Measurements from ENCODE around the gene CYP2W1.
"Not testable (repeated sequence)": the region's sequence is repeated elsewhere in the genome, so short reads cannot be mapped to it uniquely, and the experiment has no call there.

The CYP2W1 gene

GRCh38 chr7:951881-952547 lies 31.0 kb upstream of the CYP2W1 start:
- no peak for DNase-seq

GRCh38 chr7:952548-953441 lies 30.2 kb upstream of the CYP2W1 start:
- no peak for DNase-seq

GRCh38 chr7:953547-954327 lies 29.2 kb upstream of the CYP2W1 start:
- no peak for DNase-seq

GRCh38 chr7:954330-955238 lies 28.4 kb upstream of the CYP2W1 start, which contains the start of gene ADAP1:
Gene ADAP1 (minus strand): TSS chr7:954680. CDS start chr7:954477, 203 bp downstream.
- DNase-seq, result peak; percentile 58

- DNase-seq, result no peak
These were observed 26.9 kb upstream of the CYP2W1 start for GRCh38 chr7:956031-956430.

- no peak for DNase-seq
These were observed 25.4 kb upstream of the CYP2W1 start for GRCh38 chr7:957418-958220.

GRCh38 chr7:958221-959200 lies 24.5 kb upstream of the CYP2W1 start:
- no peak for DNase-seq

- DNase-seq, result no peak
These were observed 23.7 kb upstream of the CYP2W1 start for GRCh38 chr7:959271-959670.

GRCh38 chr7:959740-960139 lies 23.2 kb upstream of the CYP2W1 start:
- not testable (repeated sequence) for DNase-seq

- no peak for DNase-seq
These were observed 22.6 kb upstream of the CYP2W1 start for GRCh38 chr7:960269-960871.

- DNase-seq, result not testable (repeated sequence)
These were observed 22.0 kb upstream of the CYP2W1 start for GRCh38 chr7:960972-961371.

- no peak for DNase-seq
These were observed 21.2 kb upstream of the CYP2W1 start for GRCh38 chr7:961546-962400.

GRCh38 chr7:962401-963081 lies 20.4 kb upstream of the CYP2W1 start:
- DNase-seq, result no peak

GRCh38 chr7:963236-964078 lies 19.5 kb upstream of the CYP2W1 start:
- DNase-seq, result no peak

GRCh38 chr7:964401-965231 lies 18.4 kb upstream of the CYP2W1 start:
- DNase-seq, result no peak

Data from activated CD4-positive, alpha-beta T cell treated with anti-CD3 and anti-CD28 coated beads, Interleukin-10, Interleukin-2, amounts not matched to agents 100 ng/mL and 50 ng/mL, durations not matched to agents 16 hours and 8 hours (primary cell).